Measurements from ENCODE around the gene POLD3.

DNA sequence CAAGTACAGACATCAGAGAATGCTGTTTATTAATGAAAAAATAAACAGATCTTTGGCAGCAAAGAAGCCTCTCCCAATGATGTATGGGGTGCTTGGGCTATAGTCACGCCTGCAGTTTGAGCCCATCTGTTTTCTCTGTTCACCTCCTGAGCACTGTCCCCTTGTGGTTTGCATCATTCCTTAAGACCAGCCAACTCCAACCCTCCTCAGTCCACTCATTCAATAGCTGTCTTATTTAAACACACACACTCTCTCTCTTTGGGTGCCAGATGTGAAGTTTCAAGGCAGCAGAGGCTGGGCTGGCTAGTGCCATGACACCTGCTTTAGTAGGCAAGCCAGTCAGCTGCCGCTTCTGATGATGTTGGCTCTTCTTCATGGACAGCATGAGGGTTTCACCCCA lies 58.1 kb downstream of the POLD3 start:
- TF ChIP-seq FOXP2 (optimal IDR thresholded peaks at IDR 0.05; ENCODE audit: borderline replicate concordance, extremely low read depth, extremely low read length, insufficient read depth) (no peak), REST (IDR thresholded peaks at IDR 0.05; ENCODE audit: insufficient read depth in 1 of 2, low read depth in 2 of 2, low read length in 2 of 2) (no peak)

Measured in PFSK-1 (cell line).